NCI-H1092 treated with DMSO at 0.1 percent for 48 hours (cell line): ENCODE results near the gene MICAL2.

ENCODE experiments used
- DNase-seq: peaks from one replicate; lab custom pipeline; 2025; lab: John Stamatoyannopoulos, UW

Gene MICAL2

DNA sequence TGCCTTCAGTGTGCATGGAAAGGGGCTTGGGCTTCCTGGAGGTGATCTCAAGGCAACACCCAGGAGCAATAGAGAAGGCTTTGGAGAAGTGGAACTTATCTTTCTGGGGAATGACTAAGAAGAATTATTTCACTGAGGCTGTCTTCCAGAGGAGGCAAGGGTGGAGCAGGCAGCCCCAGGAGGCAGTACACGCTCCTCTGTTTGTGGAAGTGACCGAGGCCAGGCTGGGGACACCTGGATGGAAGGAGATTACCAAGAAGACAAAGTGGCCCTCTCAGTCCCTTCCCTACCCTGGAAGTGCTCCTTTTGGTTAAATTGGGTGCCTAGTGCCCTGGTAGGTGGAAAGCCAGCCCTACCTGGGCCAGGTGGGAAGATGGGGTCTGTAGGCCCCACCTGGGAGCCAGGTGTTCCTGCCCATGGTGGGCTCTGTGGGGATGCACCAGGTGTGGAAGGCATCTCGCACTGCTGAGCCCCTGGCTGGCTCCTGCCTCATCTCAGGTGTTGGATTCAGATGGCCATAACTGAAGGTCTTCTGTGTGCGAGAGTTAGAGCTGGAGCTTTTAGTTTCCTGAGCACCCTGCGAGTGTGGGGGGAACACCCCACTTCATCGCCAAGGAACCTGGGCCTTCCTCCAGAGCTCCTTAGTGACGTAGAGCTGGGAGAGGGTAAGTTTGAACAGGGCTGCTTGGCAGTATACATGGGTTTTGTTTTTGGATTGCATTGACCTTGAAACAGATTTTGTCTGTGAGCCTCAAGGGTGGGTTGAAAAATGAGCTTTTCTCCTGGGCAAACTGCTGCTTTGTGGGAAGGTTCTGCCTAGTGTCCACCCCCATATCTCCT, 46.1 kb downstream of the MICAL2 start:
- no peak for DNase-seq

GRCh38 chr11:12157241-12157661, 46.9 kb downstream of the MICAL2 start:
- DNase-seq, result no peak

GRCh38 chr11:12158909-12159308, 48.5 kb downstream of the MICAL2 start:
- DNase-seq, result no peak

DNA sequence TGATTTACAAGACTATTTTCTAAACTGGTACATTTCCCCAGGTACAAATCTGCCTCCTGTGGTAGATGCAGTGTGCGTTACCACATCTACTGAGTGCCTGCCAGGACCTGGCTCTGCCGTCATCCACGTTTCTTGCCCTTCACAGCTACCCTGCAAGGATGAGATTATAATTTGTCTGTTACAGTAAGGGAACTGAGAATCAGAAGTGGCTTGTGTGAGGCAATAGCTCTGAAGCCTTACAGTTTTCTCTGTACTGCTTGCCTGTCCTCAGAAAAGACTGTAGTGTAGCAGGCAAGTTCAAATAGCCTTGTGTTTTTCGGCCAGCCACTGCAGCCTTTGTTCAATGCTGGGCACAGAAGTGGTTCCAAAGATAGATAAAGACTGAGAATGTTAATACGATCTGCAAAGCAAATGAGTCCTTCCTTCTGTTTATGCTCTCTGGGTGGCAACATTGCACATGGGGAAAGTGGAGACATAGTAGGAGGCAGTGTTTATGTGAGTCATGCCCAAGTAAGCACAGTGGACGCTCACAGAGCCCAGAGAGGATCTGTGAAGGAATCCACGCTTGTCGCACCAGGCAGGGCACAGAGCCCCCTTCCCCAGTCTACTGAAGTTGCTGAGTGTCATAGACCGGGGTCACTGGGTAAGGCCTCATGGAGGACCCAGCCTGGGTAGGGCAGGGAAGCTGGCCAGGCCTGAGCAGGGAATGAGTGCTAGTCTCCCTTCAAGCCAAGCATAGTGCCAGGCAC, 49.1 kb downstream of the MICAL2 start:
- no peak for DNase-seq

DNA sequence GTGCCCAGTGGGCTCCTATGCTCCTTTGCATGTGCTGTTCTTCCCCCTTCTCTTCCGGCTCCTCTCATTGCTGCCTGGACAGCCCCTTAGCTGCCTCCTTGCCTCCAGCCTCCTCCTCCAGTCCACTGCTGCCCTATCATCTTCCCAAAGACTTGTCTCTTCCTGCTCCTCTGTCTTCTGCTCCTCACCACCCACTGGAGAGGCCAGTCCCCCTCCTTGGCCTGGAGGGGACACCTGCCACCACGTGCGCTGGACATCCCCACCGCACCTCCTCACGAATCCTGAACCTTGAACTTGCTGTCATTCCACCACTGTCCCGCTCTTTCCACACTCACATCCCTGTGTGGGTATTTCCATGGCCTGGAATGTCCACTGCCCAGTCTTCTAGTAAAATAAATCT, 49.8 kb downstream of the MICAL2 start:
- no peak for DNase-seq

- no peak for DNase-seq
These were observed 50.3 kb downstream of the MICAL2 start for GRCh38 chr11:12160680-12161079.

GRCh38 chr11:12161137-12161536, 50.7 kb downstream of the MICAL2 start:
- no peak for DNase-seq

DNA sequence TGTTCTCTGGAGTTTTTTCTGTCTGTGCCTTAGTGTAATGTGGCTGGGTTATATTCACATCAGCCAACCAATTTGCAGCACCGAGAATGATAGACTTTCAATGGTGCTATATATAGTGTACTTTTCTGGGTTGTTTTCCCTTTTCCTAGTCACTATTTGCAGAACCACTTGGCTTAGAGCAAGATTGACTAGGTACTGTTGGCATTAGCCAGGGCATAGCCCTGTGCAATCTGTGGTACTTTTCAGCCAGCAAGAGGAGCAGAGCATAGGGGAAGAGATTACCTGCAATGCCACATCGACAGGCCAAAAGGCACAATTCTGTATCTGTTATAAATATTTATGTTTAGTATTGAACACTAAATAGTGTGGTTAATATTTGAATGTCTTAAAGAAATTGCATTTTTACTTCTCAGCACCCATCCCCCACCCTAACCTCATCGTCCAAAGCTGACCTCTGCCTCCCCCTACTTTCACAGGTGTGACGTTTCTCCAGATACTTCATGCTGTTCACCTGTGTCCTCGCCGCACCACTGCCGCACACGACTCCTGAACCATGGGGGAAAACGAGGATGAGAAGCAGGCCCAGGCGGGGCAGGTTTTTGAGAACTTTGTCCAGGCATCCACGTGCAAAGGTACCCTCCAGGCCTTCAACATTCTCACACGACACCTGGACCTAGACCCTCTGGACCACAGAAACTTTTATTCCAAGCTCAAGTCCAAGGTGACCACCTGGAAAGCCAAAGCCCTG, 51.4 kb downstream of the MICAL2 start:
- DNase-seq, result no peak

DNA sequence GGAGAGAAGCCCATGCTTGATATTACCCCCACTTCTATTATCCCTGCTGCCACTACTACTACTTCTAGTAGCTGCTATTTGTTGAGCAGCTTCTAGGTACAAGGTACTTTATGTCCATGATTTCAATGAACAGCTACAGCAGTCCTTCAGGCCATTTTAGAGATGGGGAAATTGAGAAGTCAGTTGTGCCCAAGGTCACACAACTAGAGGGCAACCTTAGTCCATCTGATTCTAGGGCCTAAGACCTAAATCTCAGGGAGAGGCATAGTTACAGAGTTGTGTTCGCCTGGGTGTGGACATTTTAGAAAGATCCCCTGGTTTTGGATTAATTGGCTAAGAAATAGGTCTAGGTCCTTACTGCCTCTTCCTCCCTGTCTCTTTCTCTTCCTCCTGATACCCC, 52.3 kb downstream of the MICAL2 start:
- no peak for DNase-seq

- DNase-seq, result no peak
These were observed 53.0 kb downstream of the MICAL2 start for GRCh38 chr11:12163181-12163941.

- no peak for DNase-seq
These were observed 53.9 kb downstream of the MICAL2 start for GRCh38 chr11:12164061-12165014.

DNA sequence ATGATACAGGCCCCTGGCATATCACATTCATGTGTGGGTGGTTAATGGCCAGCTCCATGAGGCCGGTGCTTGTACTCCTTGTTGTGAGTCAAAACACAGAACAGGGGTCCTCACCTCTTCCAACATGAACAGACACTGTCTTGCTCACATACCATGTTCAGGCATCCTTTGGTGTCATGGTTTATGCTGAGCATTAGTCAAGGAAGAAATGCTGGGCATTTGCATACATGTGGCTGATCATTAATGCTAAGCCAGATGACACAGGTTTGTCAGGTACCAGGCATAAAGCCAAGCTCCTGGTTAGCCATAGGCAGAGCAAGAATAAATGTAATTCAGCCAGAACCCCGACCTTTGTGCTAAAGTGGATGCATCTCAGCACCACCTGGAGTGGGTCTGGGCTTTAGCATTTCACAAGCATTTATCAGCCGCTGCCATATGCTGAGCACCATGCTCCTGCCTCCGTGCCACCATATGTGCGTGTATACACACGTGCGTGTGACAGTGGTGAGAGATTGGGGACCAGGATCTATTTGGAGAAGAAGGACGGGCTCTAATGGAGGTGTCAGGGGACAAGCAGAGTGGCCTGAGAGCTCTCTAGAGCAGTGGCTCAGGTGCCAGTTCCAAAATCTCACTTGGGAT, 55.0 kb downstream of the MICAL2 start:
- DNase-seq, result peak; percentile 7

GRCh38 chr11:12166299-12167060, 56.1 kb downstream of the MICAL2 start:
- no peak for DNase-seq

- DNase-seq, result no peak
These were observed 56.9 kb downstream of the MICAL2 start for GRCh38 chr11:12167061-12168000.

DNA sequence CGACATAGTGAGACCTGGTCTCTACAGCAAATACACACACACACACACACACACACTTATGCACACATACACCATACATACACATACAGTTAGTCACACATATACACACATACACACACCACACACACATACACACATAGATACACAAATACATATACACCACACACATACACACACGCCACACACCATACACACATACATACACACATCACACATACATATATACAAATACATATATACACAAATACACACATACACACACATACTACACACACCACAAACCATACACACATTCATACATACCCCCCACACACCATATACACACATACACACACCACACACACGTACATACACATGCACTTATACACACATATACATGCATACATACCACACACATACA, 57.7 kb downstream of the MICAL2 start:
- no peak for DNase-seq

GRCh38 chr11:12169822-12170221, 59.4 kb downstream of the MICAL2 start:
- DNase-seq, result no peak

DNA sequence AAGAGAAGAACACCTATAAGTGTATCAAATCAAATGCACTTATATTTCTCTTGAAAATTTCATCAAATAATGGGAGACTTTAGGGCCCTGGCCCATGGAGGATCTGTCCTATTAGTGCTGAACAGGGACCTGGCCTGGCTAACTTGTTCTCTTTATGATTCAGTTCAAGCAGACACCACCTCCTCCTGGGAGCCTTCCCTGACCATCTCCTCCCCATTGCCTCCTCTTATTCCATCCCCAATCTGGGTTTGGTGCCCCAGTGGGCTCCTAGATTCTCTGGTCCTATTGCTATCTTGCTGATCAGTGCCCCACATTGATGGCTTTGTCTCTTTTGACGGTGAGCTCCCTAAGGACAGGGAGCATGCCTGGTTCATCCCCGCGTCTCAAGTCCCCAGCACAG, 60.1 kb downstream of the MICAL2 start:
- DNase-seq, result no peak

DNA sequence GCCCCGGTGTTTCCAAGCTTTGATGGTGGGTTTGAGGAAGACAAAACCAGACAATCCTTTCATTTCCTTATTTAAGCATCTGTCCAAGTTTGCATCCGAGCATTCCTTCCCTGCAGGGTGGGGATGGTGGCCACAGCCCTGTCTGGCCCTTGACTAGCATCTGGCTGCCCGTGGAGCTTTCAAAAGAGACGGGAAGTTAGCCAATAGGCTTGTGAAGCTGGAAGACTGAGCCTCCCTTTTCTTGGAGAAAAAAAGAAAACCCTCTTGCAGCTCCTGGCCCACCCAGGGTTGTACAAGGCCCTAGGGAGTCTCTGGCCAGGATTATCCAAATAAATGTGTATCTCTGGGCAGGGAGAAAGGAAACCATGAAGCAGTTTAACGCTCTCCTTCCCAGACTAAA, 60.6 kb downstream of the MICAL2 start:
- DNase-seq, result no peak
